C4-2B (cell line): ENCODE results near the gene GRP.

Experiments
- CTCF ChIP-seq: fragments of 450-650 bp; conservative IDR thresholded peaks from 2 replicates; pipeline ENCODE4 v1.5.1; 2017; ENCODE audit warnings: mild to moderate bottlenecking
- ZFX ChIP-seq: fragments of 450-650 bp; IDR thresholded peaks from 2 replicates; pipeline ENCODE4 v1.6.1; 2017

- TF ChIP-seq CTCF (no peak), ZFX (no peak)
Measured at GRCh38 chr18:59272221-59272888, 52.4 kb downstream of the GRP start.
